NCI-H1694 treated with DMSO at 0.1 percent for 48 hours (cell line): Measurements from ENCODE around the gene SHBG.
"Not testable (repeated sequence)": the region's sequence is repeated elsewhere in the genome, so short reads cannot be mapped to it uniquely, and the experiment has no call there.

Source experiments
- DNase-seq: peaks from one replicate; lab custom pipeline; 2025; lab: John Stamatoyannopoulos, UW

Gene SHBG

DNA sequence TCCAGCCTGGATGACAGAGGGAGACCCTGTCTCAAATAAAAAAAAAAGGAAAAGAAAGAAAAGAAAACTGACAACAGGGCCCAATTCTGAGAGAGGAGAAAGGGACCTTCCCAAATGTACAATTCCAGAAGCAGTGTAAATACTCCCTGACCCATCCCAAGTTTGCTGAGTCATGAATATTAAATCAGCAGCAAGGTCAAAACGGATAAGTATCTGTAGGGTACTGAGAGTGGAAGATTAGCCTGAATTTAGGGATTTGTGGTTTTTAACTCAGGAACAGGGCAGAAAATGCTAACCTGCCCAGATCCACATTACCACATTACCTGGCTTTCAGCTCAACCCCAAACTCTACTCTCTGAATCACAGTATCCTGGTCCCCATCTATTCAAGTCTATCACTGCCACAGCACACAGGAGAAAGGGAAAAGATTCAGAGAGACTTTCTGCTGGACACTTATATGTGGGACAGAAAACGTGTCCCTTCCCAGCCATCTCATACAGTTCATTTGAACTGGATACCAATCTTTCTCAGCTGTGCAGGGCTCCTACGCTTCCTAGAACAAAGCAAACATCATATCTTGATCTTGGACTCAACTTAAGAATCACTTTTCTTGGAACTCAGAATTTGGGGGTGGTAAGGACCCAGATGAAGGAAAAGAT, 18.2 kb upstream of the SHBG start:
- no peak for DNase-seq

DNA sequence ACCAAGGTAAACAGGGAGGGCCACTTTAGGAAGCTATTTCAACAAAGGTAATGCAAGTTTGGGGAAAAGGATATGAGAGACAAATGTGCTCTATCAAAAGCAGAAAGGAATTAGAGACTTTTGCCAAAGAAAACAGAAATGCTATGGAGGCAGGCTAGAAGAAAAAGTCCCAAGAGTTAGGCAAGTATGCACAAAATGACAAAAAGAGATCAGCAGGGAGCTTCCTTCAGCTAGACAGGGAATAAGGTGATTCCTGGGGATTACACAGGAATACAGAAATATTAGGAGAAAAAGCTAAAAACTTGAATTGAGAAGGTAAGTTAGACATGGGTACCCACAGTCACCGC, 17.7 kb upstream of the SHBG start:
- no peak for DNase-seq

DNA sequence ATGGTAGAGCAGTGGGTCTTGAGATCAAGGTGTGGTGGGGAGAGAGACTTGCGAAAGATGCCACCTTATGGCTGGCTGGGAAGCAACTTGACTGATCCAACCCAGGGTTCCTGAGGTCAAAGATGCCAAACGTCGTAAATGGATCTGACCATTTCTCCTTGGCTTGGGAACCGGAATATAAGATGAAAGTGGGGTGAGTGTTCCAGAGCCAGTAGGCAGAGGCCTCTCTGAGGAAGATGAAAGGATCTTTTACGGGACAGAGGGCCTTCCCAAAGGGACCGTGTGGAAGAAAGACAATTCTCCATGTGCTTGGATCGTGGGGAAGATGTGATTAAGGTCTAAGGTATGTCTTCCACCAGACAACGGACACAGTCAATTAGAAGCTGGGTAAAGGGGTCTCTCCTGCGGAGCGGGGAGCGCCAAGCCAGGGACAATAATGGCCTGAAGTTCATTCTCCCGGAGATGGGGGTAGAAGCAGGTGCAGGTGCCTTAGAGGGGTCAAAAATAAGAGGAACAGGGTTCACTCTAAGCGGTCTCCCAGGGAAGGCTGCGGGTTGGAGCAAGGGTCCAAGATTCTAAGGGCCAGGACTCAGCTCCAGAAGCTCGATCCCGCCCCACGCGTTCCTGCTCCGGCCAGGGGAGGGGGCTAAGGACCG, 16.0 kb upstream of the SHBG start:
- DNase-seq, result no peak

DNA sequence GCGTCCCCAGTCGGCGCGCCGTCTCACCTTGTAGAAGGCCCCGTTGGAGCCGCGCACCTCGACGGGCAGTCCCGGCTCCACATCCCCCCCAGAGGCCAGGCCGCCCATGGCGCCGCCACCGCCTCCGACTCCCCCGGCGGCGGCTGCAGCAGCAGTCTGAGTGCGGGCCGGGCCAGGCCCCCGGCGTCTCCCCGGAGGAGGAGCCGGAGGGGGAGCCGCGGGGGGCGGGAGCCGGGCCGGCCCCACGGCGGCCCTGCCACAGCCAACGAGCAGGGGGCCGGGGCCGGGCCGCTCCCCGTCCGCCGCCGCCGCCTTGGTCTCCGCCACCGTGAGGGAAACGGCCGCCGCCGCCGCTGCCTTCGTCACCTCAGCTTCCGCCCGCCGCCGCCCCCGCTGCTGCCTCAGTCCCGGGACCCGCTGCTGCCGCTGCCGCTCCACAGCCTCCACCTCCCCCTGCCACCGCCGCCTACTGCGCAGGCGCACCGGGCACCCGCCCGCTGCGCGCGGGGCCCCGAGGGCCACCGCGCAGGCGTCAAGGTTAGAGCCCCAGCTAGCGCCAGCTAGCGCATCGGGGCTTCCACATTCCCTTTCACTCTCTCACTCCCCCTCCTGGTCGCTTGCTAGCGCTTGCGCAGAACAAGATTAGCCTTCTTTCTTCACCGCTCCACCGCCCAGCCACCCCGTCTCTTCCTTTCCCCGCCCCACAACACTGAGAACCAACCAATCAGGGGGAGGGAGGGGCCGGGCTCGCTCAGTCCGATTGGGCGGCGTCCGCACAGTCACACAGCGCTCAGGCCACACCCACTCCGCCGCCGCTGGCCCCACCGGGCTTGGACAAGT, 15.3 kb upstream of the SHBG start, which contains the start of gene FXR2:
Gene FXR2 (minus strand): TSS at position 473 of the 840 bp plus-strand sequence. CDS start 365 bp downstream, at position 108.
- peak; percentile 100 for DNase-seq

DNA sequence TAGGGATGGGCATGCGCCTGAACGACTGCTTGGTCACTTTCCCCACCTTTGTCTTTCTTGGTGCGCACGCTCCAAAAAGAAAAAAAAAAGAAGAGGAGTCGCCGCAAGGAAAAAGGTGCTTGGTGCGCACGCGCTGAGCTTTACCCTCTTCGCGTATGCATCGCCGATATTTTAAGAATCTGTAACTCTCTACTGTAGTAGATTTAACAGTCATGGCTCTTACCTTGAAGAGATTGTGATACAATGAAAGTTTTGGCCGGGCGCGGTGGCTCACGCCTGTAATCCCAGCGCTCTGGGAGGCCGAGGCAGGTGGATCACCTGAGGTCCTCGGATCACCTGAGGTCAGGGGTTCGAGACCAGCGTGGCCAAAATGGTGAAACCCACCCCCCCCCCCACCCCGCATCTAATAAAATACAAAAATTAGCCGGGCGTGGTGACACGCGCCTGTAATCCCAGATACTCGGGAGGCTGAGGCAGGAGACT, 14.6 kb upstream of the SHBG start:
- no peak for DNase-seq

DNA sequence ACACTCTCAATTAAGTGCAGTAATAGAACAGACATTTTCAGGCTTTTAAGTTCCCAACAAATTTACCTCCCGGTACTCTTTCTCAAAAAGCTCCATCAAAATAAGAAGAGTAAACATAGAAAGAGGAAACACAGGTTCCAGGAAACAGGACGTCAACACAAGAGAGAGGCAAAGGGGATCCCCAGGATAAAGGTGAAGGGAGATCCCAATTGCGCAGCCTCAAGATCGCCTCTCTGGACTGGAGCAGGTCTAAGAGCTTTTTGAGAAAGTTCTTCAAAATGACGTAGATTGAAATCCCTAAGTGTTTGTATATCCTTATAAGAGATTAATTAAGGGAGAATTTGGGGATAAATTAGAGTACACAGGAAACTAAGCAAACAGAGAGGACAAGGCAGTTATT, 11.3 kb upstream of the SHBG start:
- DNase-seq, result no peak

DNA sequence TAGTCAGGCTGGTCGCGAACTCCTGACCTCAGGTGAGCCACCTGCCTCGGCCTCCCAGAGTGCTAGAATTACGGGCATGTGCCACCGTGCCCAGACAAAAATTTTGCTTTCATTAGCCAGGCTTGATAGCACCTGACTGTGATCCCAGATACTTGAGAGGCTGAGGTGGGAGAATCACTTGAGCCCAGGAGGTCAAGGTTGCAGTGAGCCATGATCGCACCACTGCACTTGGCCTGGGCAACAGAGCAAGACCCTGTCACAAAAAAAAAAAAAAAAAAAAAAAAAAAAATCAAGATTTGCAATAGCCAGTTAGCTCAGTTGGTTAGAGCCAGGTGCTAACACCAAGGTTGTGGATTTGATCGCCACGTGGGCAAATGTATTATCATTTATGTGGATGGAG, 9.1 kb upstream of the SHBG start:
- DNase-seq, result no peak

DNA sequence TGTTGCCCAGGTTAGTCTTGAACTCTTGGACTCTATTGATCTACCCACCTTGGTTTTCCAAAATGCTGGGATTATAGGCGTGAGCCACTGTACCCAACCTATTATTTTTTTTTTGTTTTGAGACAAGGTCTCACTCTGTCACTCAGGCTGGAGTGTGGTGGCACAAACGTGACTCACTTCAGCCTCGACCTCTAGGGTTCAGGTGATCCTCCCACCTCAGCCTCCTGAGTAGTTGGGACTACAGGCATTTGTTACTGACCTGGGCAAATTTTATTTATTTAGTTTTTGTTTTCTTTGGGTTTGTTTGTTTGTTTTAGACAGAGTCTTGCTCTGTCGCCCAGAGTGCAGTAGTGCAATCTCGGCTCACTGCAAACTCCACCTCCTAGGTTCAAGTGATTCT, 6.3 kb upstream of the SHBG start:
- DNase-seq, result no peak

DNA sequence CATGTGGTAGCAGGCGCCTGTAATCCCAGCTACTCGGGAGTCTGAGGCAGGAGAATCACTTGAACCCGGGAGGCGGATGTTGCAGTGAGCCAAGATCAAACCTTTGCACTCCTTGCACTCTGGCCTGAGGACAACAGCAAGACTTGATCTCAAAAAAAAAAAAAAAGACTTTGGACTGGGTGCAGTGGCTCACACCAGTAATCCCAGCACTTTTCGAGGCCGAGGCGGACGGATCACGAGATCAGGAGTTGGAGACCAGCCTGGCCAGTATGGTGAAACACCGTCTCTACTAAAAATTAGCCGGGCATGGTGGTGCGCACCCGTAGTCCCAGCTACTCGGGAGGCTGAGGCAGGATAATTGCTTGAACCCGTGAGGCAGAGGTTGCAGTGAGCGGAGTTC, 4.2 kb upstream of the SHBG start:
- DNase-seq, result not testable (repeated sequence)

DNA sequence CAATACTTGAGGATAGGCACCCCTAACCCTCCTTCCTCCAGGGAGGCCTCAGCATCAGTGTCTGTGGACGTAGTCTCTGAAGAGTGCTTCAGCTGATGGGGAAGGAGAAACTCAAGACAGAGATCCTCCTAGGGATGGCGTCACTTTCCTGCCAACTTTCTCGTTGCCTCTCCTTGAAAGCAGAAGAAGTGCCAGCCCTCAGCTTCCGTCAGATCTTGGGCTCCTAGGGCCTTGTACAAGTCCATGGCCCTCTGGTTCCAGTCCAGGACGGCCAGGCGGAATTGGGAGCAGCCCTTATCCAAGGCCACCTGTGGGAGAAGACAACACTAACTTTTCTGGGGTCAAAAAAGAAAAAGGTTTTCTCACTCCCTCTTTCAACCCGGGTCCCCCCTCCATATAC, 3.6 kb upstream of the SHBG start:
- no peak for DNase-seq

DNA sequence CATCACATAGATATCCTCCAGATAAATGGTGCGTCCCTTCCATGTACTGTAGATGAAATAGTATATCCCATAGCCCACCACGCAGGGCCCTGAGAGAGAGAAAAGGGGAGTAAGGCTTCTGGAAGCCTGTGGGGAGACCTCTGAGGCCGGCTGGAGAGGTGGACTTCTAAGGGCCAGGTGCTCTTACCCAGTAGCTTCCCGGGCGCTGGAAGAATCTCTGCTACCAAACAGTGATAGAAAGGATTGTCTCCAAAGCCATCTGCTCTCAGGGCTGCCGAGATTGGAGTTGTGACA, 3.0 kb upstream of the SHBG start:
- no peak for DNase-seq

DNA sequence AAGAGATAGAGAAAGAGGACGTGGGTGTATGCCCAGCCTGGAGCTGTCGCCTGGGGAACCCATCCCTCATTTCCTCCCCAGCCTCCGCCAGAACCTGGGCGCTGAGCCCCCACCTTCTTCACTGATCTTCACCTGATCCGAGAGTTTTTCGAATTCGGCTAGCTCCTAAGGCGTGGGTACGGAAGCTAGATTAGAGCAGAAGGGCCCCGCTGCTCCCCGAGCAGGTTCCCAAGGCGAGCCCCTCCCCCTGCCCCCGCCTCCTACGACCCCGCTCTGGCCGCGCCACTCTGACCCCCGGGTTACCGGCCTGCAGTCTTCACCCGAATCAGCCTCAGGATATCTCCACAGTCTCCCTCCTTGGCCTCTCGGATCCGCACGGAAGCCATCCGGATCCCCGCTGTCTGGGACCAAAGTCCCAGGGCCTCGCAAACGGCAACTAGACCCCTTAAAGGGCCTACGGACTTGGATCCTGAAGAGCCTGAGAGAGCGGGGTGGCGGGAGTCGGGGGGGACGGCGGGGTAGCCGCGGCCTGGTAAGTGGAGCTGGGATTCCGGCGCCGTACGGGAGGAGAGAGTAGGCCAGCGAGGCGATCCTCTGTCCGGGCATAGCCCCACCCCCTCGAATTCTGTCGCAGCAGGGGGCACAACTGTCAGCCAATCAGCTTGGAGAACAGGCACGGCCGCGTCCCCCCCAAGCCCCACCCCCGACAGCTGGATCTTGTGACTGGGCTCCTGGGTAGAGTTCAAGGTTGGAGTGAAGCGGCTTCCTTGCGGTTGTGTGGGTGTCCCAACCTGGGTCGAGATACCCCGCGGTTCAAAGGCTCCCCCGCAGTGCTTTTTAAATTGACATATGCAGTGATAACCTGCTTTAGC, 2.4 kb upstream of the SHBG start, which contains the start of gene SAT2:
Gene SAT2 (minus strand): TSS at position 572 of the 872 bp plus-strand sequence. CDS start 186 bp downstream, at position 386.
- DNase-seq, result peak; percentile 88

DNA sequence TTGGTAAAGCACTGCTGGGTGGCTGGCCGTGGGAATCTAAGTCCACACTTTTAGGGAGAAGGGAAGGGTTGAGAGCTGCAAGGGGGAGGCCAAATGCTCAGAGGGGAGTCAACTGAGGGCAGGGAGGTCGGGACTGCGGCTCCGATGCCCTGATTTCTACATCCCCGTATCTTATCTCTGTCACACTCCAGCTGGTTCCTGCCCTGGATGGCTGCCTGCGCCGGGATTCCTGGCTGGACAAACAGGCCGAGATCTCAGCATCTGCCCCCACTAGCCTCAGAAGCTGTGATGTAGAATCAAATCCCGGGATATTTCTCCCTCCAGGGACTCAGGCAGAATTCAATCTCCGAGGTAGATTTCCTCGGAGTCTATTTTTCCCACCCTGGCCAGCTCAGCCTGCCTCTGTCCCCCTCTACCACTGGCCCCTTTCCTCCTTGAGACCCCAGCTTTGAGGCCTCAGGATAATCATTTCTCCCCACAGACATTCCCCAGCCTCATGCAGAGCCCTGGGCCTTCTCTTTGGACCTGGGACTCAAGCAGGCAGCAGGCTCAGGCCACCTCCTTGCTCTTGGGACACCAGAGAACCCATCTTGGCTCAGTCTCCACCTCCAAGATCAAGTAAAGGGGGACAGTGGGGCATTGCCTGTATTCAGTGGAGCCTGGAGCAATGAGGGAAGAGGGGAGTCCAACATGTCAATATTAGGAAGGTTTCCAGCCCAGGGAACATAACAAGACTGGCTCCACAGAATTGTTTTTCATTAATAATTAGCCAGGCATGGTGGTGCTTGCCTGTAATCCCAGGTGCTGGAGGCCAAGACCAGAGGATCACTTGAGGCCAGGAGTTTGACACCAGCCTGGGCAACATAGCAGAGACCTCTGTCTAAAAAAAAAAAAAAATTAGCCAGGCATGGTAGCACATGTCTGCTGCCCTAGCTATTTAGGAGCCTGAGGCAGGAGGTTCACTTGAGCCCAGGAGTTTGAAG, 1.8 kb downstream of the SHBG start:
- no peak for DNase-seq

DNA sequence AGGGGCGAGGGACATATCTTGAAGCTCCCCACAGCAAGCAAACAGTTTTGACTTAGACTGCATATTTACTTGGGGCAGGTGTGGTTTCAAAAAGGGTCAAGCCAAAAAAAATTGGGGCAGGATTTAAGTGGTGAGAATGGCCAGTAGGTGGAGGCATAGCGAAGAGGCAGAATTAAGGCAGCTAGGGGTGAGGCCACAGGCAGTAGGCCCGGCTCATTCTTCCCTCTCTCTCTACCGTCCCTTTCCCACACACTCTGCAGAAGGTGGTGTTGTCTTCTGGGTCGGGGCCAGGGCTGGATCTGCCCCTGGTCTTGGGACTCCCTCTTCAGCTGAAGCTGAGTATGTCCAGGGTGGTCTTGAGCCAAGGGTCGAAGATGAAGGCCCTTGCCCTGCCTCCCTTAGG, 2.6 kb downstream of the SHBG start:
- DNase-seq, result peak; percentile 30

DNA sequence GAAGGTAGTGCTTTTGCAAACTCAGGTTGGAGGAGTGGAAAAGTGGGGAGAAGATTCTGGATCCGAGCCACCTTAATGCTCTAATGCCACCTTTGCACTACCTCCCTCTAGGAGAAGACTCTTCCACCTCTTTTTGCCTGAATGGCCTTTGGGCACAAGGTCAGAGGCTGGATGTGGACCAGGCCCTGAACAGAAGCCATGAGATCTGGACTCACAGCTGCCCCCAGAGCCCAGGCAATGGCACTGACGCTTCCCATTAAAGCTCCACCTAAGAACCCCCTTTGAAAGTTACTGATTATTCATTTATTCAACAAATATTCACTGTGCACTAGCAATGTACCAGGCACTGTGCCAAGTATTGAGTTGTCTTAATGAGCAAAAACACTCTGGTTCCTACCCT, 3.2 kb downstream of the SHBG start:
- no peak for DNase-seq

DNA sequence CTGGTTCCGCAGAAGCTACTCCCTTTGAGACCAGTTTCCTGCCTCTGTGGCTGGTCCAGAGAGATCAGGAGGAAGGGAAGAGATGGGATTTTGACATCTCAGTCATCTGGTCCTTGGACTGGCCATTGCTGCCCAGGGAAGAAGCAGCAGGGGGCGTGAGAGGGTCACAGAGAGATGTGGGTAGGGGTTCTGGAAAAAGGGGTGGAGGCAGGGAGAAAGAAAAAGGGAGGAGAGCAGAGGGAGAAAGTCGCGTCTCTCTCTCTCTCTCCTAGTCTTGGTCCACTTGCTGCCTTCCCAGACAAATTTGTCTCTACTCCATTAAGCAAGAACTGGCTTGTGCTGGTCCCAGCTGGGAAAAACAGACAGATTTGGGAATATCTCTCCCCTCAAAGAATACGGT, 4.4 kb downstream of the SHBG start:
- peak; percentile 57 for DNase-seq

DNA sequence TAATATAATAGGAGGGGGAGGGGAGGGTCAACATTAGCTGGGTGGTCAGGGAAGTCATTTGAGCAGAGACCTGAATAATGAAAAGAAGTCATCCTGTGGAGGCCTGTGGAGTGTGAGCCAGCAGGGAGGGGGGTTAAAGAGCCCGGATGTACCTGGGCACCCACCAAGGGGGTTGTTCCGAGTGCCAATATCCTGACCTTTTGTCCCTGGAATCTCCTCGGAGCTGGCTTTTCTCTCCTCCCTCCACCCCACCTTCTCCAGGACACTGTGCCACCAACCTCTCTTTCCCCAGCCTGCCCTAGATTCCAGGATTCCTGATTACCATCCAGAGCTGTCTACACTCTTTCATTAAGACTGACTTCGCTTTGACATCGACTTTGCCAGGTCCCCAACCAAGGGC, 6.2 kb downstream of the SHBG start:
- DNase-seq, result no peak

DNA sequence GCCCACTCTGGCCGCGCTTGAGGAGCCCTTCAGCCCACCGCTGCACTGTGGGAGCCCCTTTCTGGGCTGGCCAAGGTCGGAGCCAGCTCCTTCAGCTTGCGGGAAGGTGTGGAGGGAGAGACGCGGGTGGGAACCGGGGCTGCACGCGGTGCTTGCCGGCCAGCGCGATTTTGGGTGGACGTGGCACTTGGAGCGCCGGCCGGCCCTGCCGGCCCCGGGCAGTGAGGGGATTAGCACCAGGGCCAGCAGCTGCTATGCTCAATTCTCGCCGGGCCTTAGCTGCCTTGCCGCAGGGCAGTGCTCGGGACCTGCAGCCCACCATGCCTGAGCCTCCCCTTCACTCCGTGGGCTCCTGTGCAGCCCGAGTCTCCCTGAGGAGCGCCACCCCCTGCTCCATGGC, 10.8 kb downstream of the SHBG start:
- no peak for DNase-seq

DNA sequence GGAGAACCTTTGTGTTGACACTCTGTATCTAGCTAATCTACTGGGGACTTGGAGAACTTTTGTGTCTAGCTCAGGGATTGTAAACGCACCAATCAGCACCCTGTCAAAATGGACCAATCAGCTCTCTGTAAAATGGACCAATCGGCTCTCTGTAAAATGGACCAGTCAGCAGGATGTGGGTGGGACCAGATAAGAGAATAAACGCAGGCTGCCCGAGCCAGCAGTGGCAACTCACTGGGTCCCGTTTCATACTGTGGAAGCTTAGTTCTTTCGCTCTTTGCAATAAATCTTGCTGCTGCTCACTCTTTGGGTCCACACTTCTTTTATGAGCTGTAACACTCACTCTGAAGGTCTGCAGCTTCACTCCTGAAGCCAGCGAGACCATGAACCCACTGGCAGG, 11.7 kb downstream of the SHBG start:
- DNase-seq, result not testable (repeated sequence)

DNA sequence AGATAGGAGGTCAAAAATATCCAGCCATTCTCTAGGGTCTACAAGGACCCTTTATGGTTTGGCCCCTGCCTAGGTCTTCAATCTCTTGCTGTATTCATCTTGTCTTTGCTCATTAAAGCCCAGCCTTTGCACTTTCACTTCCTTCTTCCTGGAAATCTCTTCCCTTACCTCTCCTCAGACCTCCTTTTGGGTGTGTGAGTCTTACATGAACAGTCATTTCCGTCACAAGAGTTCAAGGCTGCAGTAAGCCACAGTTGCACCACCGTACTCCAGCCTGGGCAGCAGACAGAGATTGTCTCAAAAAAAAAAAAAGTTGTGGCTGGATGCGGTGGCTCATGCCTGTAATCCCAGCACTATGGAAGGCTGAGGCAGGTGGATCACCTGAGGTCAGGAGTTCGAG, 14.8 kb downstream of the SHBG start:
- DNase-seq, result no peak

DNA sequence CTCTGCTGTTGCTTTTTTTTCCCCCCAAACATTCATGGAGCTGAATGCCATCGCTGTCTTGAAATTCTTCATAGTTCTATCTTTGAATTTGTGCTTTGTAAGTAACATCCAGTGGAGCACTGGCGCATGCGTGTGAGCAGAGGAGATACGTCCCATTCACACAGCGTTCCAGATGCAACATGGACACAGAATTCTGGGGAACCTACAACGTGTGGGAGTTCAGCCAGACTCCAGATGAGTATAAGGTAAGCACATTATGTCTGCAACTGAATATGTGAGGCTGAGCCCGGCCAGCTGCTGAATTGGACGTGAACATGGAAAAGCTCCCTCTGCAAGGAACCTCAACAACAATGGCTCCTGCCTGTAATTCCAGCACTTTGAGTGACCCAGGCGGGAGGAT, 16.5 kb downstream of the SHBG start:
- no peak for DNase-seq
